Activated CD4-positive, alpha-beta T cell treated with anti-CD3 and anti-CD28 coated beads for 1 hour (primary cell): ENCODE results near the gene GPR158.

Experiments
- DNase-seq: peaks from one replicate; pipeline ENCODE4 v3.0.0-alpha.2; 2020

The GPR158 gene

GRCh38 chr10:25614652-25615051 lies 439.9 kb downstream of the GPR158 start:
- DNase-seq: no peak

- DNase-seq: no peak
Observed at GRCh38 chr10:25615926-25616325, 441.1 kb downstream of the GPR158 start.

- no peak for DNase-seq
Observed at GRCh38 chr10:25616903-25617592, 442.2 kb downstream of the GPR158 start.

GRCh38 chr10:25627606-25628005 lies 452.8 kb downstream of the GPR158 start:
- DNase-seq: no peak

GRCh38 chr10:25629333-25629732 lies 454.5 kb downstream of the GPR158 start:
- no peak for DNase-seq

- no peak for DNase-seq
Observed at GRCh38 chr10:25631471-25631870, 456.7 kb downstream of the GPR158 start.

GRCh38 chr10:25632802-25633201 lies 458.0 kb downstream of the GPR158 start:
- DNase-seq: no peak

- no peak for DNase-seq
Observed at GRCh38 chr10:25633542-25633941, 458.7 kb downstream of the GPR158 start.

GRCh38 chr10:25639646-25640045 lies 464.8 kb downstream of the GPR158 start:
- DNase-seq: no peak

- DNase-seq: no peak
Observed at GRCh38 chr10:25641595-25641994, 466.8 kb downstream of the GPR158 start.

GRCh38 chr10:25642721-25643120 lies 467.9 kb downstream of the GPR158 start:
- no peak for DNase-seq

- no peak for DNase-seq
Observed at GRCh38 chr10:25646371-25646770, 471.6 kb downstream of the GPR158 start.

GRCh38 chr10:25651534-25651933 lies 476.7 kb downstream of the GPR158 start:
- DNase-seq: no peak
